Inferior parietal cortex (tissue), 1 donor: Measurements from ENCODE around the gene DDC.
"Not testable (repeated sequence)": the region's sequence is repeated elsewhere in the genome, so short reads cannot be mapped to it uniquely, and the experiment has no call there.

ENCODE experiments used
- DNase-seq: peaks from one replicate; pipeline ENCODE4 v3.0.0-alpha.2; 2016; ENCODE audit errors: extremely low spot score

Gene DDC

GRCh38 chr7:50486512-50486911 is 78.7 kb downstream of the DDC start:
- no peak for DNase-seq

GRCh38 chr7:50481867-50482266 is 83.3 kb downstream of the DDC start:
- DNase-seq: no peak

- no peak for DNase-seq
Observed at GRCh38 chr7:50480797-50481196, 84.4 kb downstream of the DDC start.

- no peak for DNase-seq
Observed at GRCh38 chr7:50479743-50480517, 85.3 kb downstream of the DDC start.

- no peak for DNase-seq
Observed at GRCh38 chr7:50477640-50478039, 87.6 kb downstream of the DDC start.

GRCh38 chr7:50476953-50477625 is 88.1 kb downstream of the DDC start:
- DNase-seq: no peak

- DNase-seq: no peak
Observed at GRCh38 chr7:50475340-50475739, 89.9 kb downstream of the DDC start.

- DNase-seq: no peak
Observed at GRCh38 chr7:50474382-50475160, 90.6 kb downstream of the DDC start.

- no peak for DNase-seq
Observed at GRCh38 chr7:50473531-50473930, 91.7 kb downstream of the DDC start.

GRCh38 chr7:50472427-50472826 is 92.8 kb downstream of the DDC start:
- no peak for DNase-seq

- DNase-seq: no peak
Observed at GRCh38 chr7:50471970-50472369, 93.2 kb downstream of the DDC start.

- no peak for DNase-seq
Observed at GRCh38 chr7:50470250-50471163, 94.7 kb downstream of the DDC start.

- DNase-seq: no peak
Observed at GRCh38 chr7:50469181-50469580, 96.0 kb downstream of the DDC start.

- peak; percentile 84 for DNase-seq
Observed at GRCh38 chr7:50467817-50468610, 97.2 kb downstream of the DDC start.

GRCh38 chr7:50466815-50467585 is 98.2 kb downstream of the DDC start:
- peak; percentile 5 for DNase-seq

GRCh38 chr7:50463035-50463434 is 102.2 kb downstream of the DDC start:
- no peak for DNase-seq

GRCh38 chr7:50462361-50462760 is 102.8 kb downstream of the DDC start:
- no peak for DNase-seq

- no peak for DNase-seq
Observed at GRCh38 chr7:50461695-50462094, 103.5 kb downstream of the DDC start.

GRCh38 chr7:50459183-50459582 is 106.0 kb downstream of the DDC start:
- not testable (repeated sequence) for DNase-seq

GRCh38 chr7:50458651-50459050 is 106.6 kb downstream of the DDC start:
- not testable (repeated sequence) for DNase-seq
